ENCODE data around the gene VWA3B. TPM values are rescaled to one million over a fixed set of nuclear protein-coding genes. Genes with fewer than 3 reads are reported as not detected.

Gene VWA3B
- total RNA-seq, 1 experiment from 2014 or later, result not detected

GRCh38 chr2:98185801-98186200 is 98.8 kb downstream of the VWA3B start:
- WGBS (ENCODE audit: extremely low coverage, insufficient read length, low lambda C conversion rate), result no CpG with 5 or more reads among the region's 5 CpGs
- Histone ChIP-seq H3K14ac (ENCODE audit: insufficient read depth, low read length) (no peak overlapping the region), H2BK12ac (ENCODE audit: insufficient read length, low read depth, low read length) (no peak overlapping the region), H3K4me2 (ENCODE audit: insufficient read depth, insufficient read length, low read length) (no peak overlapping the region), H3K27me3 (ENCODE audit: insufficient read depth, low read length) (no peaks in the 10 kb centered on the region), H2AFZ (ENCODE audit: low read length) (no peak overlapping the region), H2BK5ac (ENCODE audit: insufficient read length, low read length) (no peak overlapping the region), H2BK20ac (ENCODE audit: low read depth, low read length, poor library complexity, severe bottlenecking) (no peak overlapping the region), H2BK120ac (ENCODE audit: low read depth, low read length, poor library complexity, severe bottlenecking) (no peak overlapping the region), H3K27ac (ENCODE audit: insufficient read length, low read depth, low read length) (no peak overlapping the region), H2BK15ac (ENCODE audit: low read depth, low read length) (no peak overlapping the region), H3K56ac (ENCODE audit: insufficient read length, low read depth, low read length) (no peak overlapping the region), H4K8ac (replicated peaks; ENCODE audit: insufficient read length, low read depth, low read length) (no peak overlapping the region), H3K18ac (ENCODE audit: insufficient read length, low read depth, low read length) (no peak overlapping the region), H4K5ac (ENCODE audit: insufficient read length, low read depth, low read length) (no peak overlapping the region), H3K9me3 (ENCODE audit: control insufficient read depth, low read depth, low read length) (no peaks in the 10 kb centered on the region), H4K20me1 (ENCODE audit: control insufficient read depth, insufficient read depth, insufficient read length) (no peaks in the 10 kb centered on the region), H3K79me1 (ENCODE audit: insufficient read depth, low read depth, low read length, poor library complexity, severe bottlenecking) (no peaks in the 10 kb centered on the region), H2AK5ac (ENCODE audit: insufficient read length, low read length) (no peak overlapping the region), H4K91ac (ENCODE audit: insufficient read length, low read depth, low read length) (no peak overlapping the region), H3T11ph (ENCODE audit: low read length) (no peak overlapping the region), H3K9ac (ENCODE audit: extremely low read depth, insufficient read length, low read length) (no peak overlapping the region), H3K23ac (ENCODE audit: insufficient read length, low read depth, low read length) (no peak overlapping the region), H3K4ac (ENCODE audit: low read depth, low read length) (no peak overlapping the region), H3K4me1 (ENCODE audit: insufficient read depth, low read length) (no peaks in the 10 kb centered on the region), H3K79me2 (ENCODE audit: insufficient read depth, low read length) (no peaks in the 10 kb centered on the region), H3K23me2 (ENCODE audit: insufficient read length, low read depth, low read length, poor library complexity, severe bottlenecking) (no peaks in the 10 kb centered on the region)
- no peak overlapping the region for H3K4me3 Mint-ChIP-seq
- H3K4me1 Mint-ChIP-seq, result no peaks in the 10 kb centered on the region
- H3K9me3 Mint-ChIP-seq, result no peaks in the 10 kb centered on the region
- no peak for DNase-seq
- H3K36me3 Mint-ChIP-seq (ENCODE audit: insufficient read depth in 1 of 3, low read depth in 3 of 3), result no peaks in the 10 kb centered on the region
- no peak overlapping the region for H3K27ac Mint-ChIP-seq
- no peaks in the 10 kb centered on the region; the same call in 1 of the 2 replicates for H3K27me3 Mint-ChIP-seq (ENCODE audit: low read depth)
- TF ChIP-seq CTCF (conservative IDR thresholded peaks at IDR 0.05), result no peak
